ENCODE results near the gene JARID2. TPM values are rescaled to one million over a fixed set of nuclear protein-coding genes. Genes with fewer than 3 reads are reported as not detected.

Gene JARID2
- total RNA-seq, 4 donors from 2014 or later: 12.1 to 33.8 (median 17.0) TPM

GRCh38 chr6:15402406-15403045, 156.7 kb downstream of the JARID2 start:
- TF ChIP-seq POLR2A (IDR thresholded peaks at IDR 0.05): no peak
- TF ChIP-seq CTCF (IDR thresholded peaks at IDR 0.05): no peak
- Histone ChIP-seq H3K27me3 (no peaks in the 10 kb centered on the region), H3K9me3 (no peaks in the 10 kb centered on the region), H3K4me3 (no peak overlapping the region), H3K36me3 (no peaks in the 10 kb centered on the region), H3K27ac (no peak overlapping the region), H3K4me1 (peaks cover 0 to 45% (median 4%) of the 10 kb centered on the region in 4 donors)
- DNase-seq: no peak

DNA sequence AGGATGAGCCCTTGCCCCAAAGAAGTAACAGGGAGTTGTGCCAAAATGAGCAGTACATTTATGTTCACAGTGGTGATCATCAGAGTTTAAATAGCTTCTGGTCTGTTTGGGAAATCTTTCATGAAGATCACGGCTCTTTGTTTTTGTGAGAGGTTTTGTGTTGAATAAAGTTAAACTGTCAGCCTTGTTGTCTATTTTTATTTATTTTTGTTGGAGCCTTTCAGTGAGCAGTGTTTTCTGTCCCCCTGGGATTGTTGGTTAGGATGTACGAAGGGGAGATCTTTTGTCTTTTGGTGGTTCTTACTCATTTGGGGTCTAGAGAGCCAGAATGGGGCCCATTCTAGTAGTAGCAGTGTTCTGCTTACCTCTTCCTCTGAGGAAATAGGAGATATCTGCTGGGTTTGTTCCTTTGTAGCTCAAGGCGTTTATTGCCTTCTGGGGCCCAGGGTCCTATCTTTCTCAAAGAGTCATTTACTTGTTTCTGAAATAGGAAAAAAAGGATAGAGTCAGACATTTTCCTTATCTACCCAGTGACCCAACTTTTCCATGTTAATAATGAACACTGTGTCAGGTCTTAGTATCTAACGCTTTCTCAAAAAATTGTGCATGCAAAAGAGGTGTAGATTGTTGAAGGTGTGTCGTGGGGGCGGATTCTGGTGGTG, 157.4 kb downstream of the JARID2 start:
- Histone ChIP-seq H3K27ac (no peak overlapping the region), H3K4me3 (no peak overlapping the region), H3K36me3 (no peaks in the 10 kb centered on the region), H3K4me1 (peaks cover 0 to 38% (median 4%) of the 10 kb centered on the region in 4 donors), H3K27me3 (no peaks in the 10 kb centered on the region), H3K9me3 (no peaks in the 10 kb centered on the region)
- no peak for TF ChIP-seq POLR2A (IDR thresholded peaks at IDR 0.05)
- TF ChIP-seq CTCF (IDR thresholded peaks at IDR 0.05): no peak
- no peak for DNase-seq

DNA sequence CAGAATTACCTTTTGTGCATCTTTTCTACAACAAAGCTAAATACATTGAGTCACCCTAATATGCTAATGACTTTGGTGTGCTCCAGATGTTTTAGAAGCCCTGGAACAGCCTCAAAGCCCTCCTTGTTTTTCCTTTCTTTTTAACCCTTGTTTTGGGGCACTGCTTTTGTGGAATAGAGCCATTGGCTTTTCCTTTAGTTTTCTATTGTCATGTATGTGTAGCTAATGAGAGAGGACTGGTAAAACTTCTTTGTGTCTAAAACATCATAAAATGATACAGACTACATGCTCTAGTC, 158.8 kb downstream of the JARID2 start:
- no peaks in the 10 kb centered on the region for H3K27me3 ChIP-seq
- no peak overlapping the region for H3K27ac ChIP-seq

GRCh38 chr6:15405129-15406068, 159.5 kb downstream of the JARID2 start:
- no peak overlapping the region for H3K27ac ChIP-seq
- peaks cover 0 to 28% (median 2%) of the 10 kb centered on the region in 4 donors for H3K4me1 ChIP-seq
- H3K9me3 ChIP-seq: no peaks in the 10 kb centered on the region
- TF ChIP-seq POLR2A (IDR thresholded peaks at IDR 0.05) (no peak), CTCF (IDR thresholded peaks at IDR 0.05) (no peak)
- DNase-seq: no peak
- no peaks in the 10 kb centered on the region for H3K36me3 ChIP-seq
- H3K4me3 ChIP-seq: no peak overlapping the region
- H3K27me3 ChIP-seq: no peaks in the 10 kb centered on the region

More for the DNA sequence above, 158.8 kb downstream of the JARID2 start:
- H3K4me1 ChIP-seq: peaks cover 0 to 35% (median 4%) of the 10 kb centered on the region in 4 donors
- TF ChIP-seq POLR2A (IDR thresholded peaks at IDR 0.05) (no peak), CTCF (IDR thresholded peaks at IDR 0.05) (no peak)
- no peak overlapping the region for H3K4me3 ChIP-seq
- no peaks in the 10 kb centered on the region for H3K9me3 ChIP-seq
- no peaks in the 10 kb centered on the region for H3K36me3 ChIP-seq
- no peak for DNase-seq

GRCh38 chr6:15406452-15406851, 160.6 kb downstream of the JARID2 start:
- Histone ChIP-seq H3K27ac (no peak overlapping the region), H3K36me3 (no peaks in the 10 kb centered on the region), H3K27me3 (no peaks in the 10 kb centered on the region), H3K4me3 (no peak overlapping the region), H3K9me3 (no peaks in the 10 kb centered on the region), H3K4me1 (peaks cover 0 to 17% (median 2%) of the 10 kb centered on the region in 4 donors)
- TF ChIP-seq CTCF (IDR thresholded peaks at IDR 0.05) (no peak), POLR2A (IDR thresholded peaks at IDR 0.05) (no peak)
- no peak for DNase-seq

Measured in Peyer's patch (tissue), 4 donors.